HepG2 (cell line): ENCODE measurements around the gene MTTP. TPM values are rescaled to one million over a fixed set of nuclear protein-coding genes. Genes with fewer than 3 reads are reported as not detected.

ENCODE experiments used
- ATF2 ChIP-seq: sonication (generic); formaldehyde crosslinking; IDR thresholded peaks from 2 replicates; pipeline ENCODE4 v1.4.0; 2020; ENCODE audit warnings: missing genetic modification reagents
- FOXO4 ChIP-seq: sonication (generic); formaldehyde crosslinking; conservative IDR thresholded peaks from 2 replicates; pipeline ENCODE4 v1.8.1; 2023; ENCODE audit warnings: missing genetic modification reagents
- JUND ChIP-seq: sonication (generic); formaldehyde crosslinking; IDR thresholded peaks from 2 replicates; pipeline ENCODE4 v1.8.0; 2022; ENCODE audit warnings: mild to moderate bottlenecking, missing genetic modification reagents
- MED8 ChIP-seq: sonication (generic); formaldehyde crosslinking; IDR thresholded peaks from 2 replicates; pipeline ENCODE4 v1.8.1; 2023; ENCODE audit warnings: mild to moderate bottlenecking, missing genetic modification reagents; ENCODE audit not compliant: insufficient replicate concordance
- NFKB2 ChIP-seq: sonication (generic); formaldehyde crosslinking; IDR thresholded peaks from 2 replicates; pipeline ENCODE4 v1.4.0; 2020; ENCODE audit warnings: missing genetic modification reagents, borderline replicate concordance
- NPAS2 ChIP-seq: sonication (generic); formaldehyde crosslinking; IDR thresholded peaks from 2 replicates; pipeline ENCODE4 v1.8.0; 2022; ENCODE audit warnings: mild to moderate bottlenecking, missing genetic modification reagents, borderline replicate concordance
- ZBTB40 ChIP-seq, 2 experiments: fragments of 450-650 bp in 1 of 2; sonication (generic) in 1 of 2; formaldehyde crosslinking in 1 of 2; IDR thresholded peaks; 2 replicates each; pipeline versions ENCODE4 v1.6.1 to v1.8.0; 2016 to 2022; ENCODE audit warnings: antibody characterized with exemption in 1 of 2, mild to moderate bottlenecking in 1 of 2, missing genetic modification reagents in 1 of 2
- ZBTB43 ChIP-seq: sonication (generic); formaldehyde crosslinking; conservative IDR thresholded peaks from 2 replicates; pipeline ENCODE4 v1.4.0; 2020; ENCODE audit warnings: missing genetic modification reagents
- ZNF329 ChIP-seq: sonication (generic); formaldehyde crosslinking; IDR thresholded peaks from 2 replicates; pipeline ENCODE4 v1.9.0; 2021; ENCODE audit warnings: low read depth, mild to moderate bottlenecking, missing genetic modification reagents
- ZNF569 ChIP-seq: sonication (generic); formaldehyde crosslinking; IDR thresholded peaks from 2 replicates; pipeline ENCODE4 v1.5.0; 2020; ENCODE audit warnings: mild to moderate bottlenecking, missing genetic modification reagents, moderate library complexity, borderline replicate concordance
- ZNF841 ChIP-seq: sonication (generic); formaldehyde crosslinking; IDR thresholded peaks from 2 replicates; pipeline ENCODE4 v1.8.1; 2023; ENCODE audit warnings: missing genetic modification reagents, borderline replicate concordance
- polyA plus RNA-seq, 8 experiments: library from polyadenylated mRNA; depleted of rRNA in 3 of 8; stranded (reverse) in 7 of 8; unstranded in 1 of 8; fragments of >200 nt; fragmentation: Illumina TruSeq in 4 of 8; extraction: Trizol in 4 of 8; gene quantifications; 2 replicates each; pipeline versions ENCODE4 v1.2.1 to v1.2.3, GENCODE V29; 2011 to 2016; ENCODE audit warnings: low read depth in 4 of 8, missing spikeins in 1 of 8, mixed read lengths in 1 of 8; ENCODE audit not compliant: insufficient read depth in 1 of 8
- total RNA-seq, 5 experiments: library from RNA; depleted of rRNA; stranded (reverse); fragments of >200 nt; fragmentation: Illumina TruSeq; extraction: Trizol; gene quantifications; 2 replicates each; pipeline ENCODE4 v1.2.3, GENCODE V29; 2016; ENCODE audit warnings: low read depth in 1 of 5

MTTP gene
- total and polyA plus RNA-seq, 2 of the 13 experiments (the other 11 are each of a cell fraction or from before 2014, with no cell fraction given) = 84.7 to 102 TPM

- TF ChIP-seq MED8 = no peak
- TF ChIP-seq ZNF329 (CRISPR knock-in tag) = no peak
- TF ChIP-seq NPAS2 (CRISPR knock-in tag) = no peak
- TF ChIP-seq ZBTB40 (IDR thresholded peaks at IDR 0.05) = peak; percentile 50; the same call in 1 of the 2 replicates
- TF ChIP-seq ZBTB40 (CRISPR knock-in tag; IDR thresholded peaks at IDR 0.05) = no peak
- peak; percentile 69 for TF ChIP-seq ATF2
- TF ChIP-seq NFKB2 (CRISPR knock-in tag) = peak; percentile 53; the same call in 1 of the 2 replicates
- TF ChIP-seq ZNF841 (CRISPR knock-in tag) = no peak
- no peak for TF ChIP-seq ZNF569
- no peak for TF ChIP-seq FOXO4
- no peak for TF ChIP-seq JUND
- no peak for TF ChIP-seq ZBTB43 (CRISPR knock-in tag)
Measured at GRCh38 chr4:99563310-99564186, 11.1 kb upstream of the MTTP start, which contains the start of gene TRMT10A (continued).
